ENCODE results near the gene FRMD4A.

FRMD4A gene

GRCh38 chr10:13743963-13744362, 586.8 kb downstream of the FRMD4A start:
- DNase-seq (ENCODE audit: low spot score), result no peak

DNA sequence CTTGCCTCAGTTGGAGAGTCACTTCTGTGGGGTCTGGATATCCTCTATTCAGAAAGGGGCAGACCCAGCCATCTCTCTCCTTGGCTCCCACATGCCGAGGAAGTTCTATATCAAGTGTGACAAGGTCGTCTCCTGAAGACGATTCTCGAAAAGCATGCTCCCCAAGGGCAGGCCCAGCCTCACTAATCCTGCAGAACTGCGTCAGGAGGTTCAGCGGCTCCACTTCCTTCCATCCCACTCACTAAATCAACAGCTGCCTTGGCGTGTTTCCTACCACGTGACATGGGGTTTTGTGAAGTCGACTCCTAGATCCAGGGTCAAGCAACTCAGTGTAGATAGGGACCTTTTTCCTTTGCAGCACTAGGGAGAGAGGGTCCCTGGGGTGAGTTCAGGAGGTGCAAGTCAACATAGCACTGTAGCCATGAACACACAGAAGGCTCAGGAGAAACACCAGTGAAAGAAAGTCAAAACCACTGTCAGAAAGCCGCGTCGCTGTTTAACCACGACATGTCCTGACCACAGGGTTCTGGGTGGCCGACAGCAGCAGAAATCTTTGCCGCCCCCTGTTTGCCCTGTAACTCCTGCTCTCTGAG, 587.5 kb downstream of the FRMD4A start:
- no peak for DNase-seq (ENCODE audit: low spot score)

GRCh38 chr10:13741438-13741837, 589.3 kb downstream of the FRMD4A start:
- DNase-seq (ENCODE audit: low spot score), result no peak

DNA sequence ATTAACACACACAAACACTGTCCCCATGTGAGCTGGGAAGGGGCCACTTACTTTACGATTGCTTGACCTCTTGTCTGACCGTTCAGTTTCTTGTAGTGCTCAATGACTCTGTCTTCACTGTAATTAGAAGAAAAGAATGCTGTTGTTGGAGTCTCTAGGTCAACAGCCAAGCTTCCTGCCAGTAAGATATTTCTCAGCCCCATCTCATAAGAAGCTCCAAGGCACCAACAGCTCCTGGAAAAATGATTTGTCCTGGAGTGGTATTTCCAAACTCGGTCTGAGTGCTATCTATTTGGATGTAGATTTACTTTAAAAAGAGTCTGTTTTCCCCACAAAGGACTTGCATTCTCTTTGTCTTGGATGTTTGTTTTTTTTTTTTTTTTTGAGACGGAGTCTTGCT, 590.3 kb downstream of the FRMD4A start:
- no peak for DNase-seq (ENCODE audit: low spot score)

DNA sequence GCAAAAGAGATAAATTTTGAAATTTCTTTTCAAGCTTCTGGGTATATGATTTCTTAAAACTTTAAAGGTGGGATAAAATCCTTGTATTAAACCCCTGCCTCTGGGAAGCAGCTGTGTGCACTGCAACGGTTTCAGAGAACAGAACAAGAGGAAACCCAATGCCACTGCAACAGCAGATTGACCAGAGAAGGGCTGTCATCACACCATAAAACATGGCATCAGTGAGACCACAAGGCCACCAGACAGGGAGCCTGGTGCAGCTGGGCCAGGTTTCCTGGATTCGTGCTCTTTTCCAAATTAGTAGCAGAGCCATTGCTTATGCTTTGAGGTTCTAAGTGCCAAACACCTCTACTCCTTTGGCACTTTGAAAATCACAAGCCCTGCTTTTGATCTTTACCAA, 591.5 kb downstream of the FRMD4A start:
- no peak for DNase-seq (ENCODE audit: low spot score)

DNA sequence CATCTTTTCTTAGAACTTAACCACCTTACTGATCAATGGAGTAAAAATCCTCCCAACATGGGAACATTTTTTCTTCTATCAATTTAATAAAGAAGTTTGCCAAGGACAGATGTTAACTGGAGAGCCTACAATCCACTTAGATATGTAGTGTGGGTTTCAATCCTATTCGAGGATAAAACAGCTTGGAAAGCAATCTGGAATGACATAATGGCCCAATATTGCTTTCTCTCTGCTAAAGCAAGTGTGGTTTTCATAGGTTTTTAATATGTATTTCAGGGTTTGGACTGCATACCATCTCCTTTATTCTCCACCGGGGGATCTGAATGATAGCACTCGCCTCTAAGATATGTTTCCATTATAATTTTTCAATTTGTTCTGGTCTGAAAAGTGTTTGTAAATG, 594.2 kb downstream of the FRMD4A start:
- no peak for DNase-seq (ENCODE audit: low spot score)

DNA sequence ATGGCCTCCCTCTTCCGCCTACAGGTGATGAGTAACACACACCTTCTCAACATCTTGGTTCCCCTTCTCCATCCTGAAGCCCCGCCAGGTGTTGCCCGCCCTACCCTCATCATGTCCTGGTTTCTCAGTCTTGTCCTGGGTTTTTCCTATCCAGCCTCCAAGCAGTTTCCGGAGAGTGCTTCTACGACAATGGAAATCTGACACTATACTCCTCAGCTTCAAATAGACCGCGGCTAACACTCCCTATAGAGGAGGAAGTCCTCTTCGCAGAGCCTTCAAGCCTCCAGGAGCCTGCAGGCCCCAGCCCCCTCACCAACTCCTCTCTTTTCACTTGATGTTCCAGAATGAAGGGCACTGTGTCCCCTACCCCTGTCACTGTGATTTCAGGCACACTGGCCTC, 596.6 kb downstream of the FRMD4A start:
- no peak for DNase-seq (ENCODE audit: low spot score)

- DNase-seq (ENCODE audit: low spot score), result no peak
Observed at GRCh38 chr10:13733071-13733470, 597.7 kb downstream of the FRMD4A start.

DNA sequence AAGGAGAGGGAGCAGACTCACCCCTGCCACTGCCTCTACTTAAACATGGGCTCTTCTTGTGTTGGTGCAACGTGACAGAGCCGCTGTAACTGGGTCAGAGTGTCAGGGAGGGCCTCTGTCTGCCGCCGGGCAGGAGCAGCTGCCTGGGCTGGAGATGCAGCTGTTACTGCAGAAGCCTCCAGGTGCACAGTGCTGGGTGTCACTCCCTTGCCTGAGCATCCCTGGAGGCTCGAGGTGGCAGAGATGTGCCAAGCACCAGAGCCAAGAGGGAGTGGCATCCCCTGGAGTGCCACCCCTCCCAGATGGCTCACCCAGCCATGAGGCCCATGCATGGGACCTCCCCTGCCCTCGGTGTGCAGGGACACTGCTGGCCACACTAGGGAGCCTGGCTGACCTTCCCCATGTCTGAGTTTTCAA, 598.3 kb downstream of the FRMD4A start:
- DNase-seq (ENCODE audit: low spot score), result no peak

DNA sequence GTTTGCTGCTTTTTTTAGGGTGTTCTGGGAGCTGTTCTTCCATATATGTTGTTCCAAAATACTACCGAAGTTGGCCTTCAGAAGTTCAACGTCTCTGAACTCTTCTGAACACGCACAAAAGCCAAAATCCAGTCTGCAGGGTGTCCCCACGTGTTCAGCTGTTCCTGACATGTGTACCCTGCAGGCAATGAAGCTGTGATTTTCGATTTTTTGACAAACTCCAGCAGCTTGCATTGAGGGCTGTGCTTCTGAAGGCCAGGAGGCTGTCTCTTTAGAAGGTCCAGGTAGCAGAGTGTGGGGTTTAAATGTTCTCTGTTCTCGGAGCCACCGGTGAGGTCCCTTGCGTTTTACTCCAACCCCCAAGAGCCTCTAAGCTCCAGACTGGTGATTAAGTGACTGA, 598.9 kb downstream of the FRMD4A start:
- DNase-seq (ENCODE audit: low spot score), result no peak

GRCh38 chr10:13730956-13731355, 599.8 kb downstream of the FRMD4A start:
- DNase-seq (ENCODE audit: low spot score), result no peak

- DNase-seq (ENCODE audit: low spot score), result no peak
Observed at GRCh38 chr10:13730306-13730652, 600.4 kb downstream of the FRMD4A start.

- DNase-seq (ENCODE audit: low spot score), result no peak
Observed at GRCh38 chr10:13729586-13730305, 601.0 kb downstream of the FRMD4A start.

- DNase-seq (ENCODE audit: low spot score), result no peak
Observed at GRCh38 chr10:13728898-13729535, 601.7 kb downstream of the FRMD4A start.

GRCh38 chr10:13725594-13725993, 605.1 kb downstream of the FRMD4A start:
- no peak for DNase-seq (ENCODE audit: low spot score)

GRCh38 chr10:13724484-13724883, 606.2 kb downstream of the FRMD4A start:
- no peak for DNase-seq (ENCODE audit: low spot score)

GRCh38 chr10:13722747-13723653, 607.7 kb downstream of the FRMD4A start:
- DNase-seq (ENCODE audit: low spot score), result no peak

- DNase-seq (ENCODE audit: low spot score), result no peak
Observed at GRCh38 chr10:13721486-13721885, 609.2 kb downstream of the FRMD4A start.

DNA sequence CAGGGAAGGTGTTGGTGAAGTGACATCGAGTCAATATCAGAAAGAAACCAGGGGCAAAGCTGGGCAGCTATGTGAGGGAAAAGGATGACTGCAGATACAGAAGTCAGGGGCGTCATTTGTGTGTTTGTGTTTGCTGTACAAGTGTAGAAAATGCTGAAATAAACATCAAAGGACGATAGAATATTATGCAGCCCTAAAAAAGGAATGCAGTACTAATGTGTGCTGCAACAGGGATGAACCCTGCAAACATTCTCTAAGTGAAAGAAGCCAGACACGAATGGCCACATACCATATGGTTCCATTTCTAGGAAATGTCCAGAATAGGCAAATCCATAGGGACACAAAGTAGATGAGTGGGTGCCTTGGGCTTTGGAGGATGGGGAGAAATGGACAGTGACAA, 610.0 kb downstream of the FRMD4A start:
- no peak for DNase-seq (ENCODE audit: low spot score)

- no peak for DNase-seq (ENCODE audit: low spot score)
Observed at GRCh38 chr10:13719425-13719824, 611.3 kb downstream of the FRMD4A start.

- DNase-seq (ENCODE audit: low spot score), result no peak
Observed at GRCh38 chr10:13718820-13719219, 611.9 kb downstream of the FRMD4A start.

- peak; percentile 18 for DNase-seq (ENCODE audit: low spot score)
Observed at GRCh38 chr10:13717936-13718772, 612.6 kb downstream of the FRMD4A start.
